ENCODE results near the gene RPH3AL.

The RPH3AL gene

DNA sequence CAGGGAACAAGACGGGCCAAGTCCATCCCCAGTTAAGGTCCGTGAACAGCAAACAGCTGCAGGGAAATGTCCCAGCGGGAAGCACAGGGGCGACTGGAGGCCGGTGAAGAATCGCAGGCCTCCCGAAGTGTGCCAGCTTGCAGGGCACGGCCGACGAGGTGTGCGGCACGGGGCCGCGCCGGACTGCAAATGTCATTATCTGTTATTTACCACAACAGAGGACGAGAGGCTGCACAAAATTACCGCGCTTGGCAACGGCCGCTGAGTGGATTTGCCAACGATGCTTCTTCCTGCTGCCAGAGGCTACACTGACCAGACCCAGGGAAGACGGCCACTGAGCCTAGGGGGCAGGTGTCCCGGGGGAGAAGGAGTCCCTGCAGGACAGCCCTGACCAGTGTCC is 53.1 kb downstream of the RPH3AL start:
- no peak for DNase-seq

DNA sequence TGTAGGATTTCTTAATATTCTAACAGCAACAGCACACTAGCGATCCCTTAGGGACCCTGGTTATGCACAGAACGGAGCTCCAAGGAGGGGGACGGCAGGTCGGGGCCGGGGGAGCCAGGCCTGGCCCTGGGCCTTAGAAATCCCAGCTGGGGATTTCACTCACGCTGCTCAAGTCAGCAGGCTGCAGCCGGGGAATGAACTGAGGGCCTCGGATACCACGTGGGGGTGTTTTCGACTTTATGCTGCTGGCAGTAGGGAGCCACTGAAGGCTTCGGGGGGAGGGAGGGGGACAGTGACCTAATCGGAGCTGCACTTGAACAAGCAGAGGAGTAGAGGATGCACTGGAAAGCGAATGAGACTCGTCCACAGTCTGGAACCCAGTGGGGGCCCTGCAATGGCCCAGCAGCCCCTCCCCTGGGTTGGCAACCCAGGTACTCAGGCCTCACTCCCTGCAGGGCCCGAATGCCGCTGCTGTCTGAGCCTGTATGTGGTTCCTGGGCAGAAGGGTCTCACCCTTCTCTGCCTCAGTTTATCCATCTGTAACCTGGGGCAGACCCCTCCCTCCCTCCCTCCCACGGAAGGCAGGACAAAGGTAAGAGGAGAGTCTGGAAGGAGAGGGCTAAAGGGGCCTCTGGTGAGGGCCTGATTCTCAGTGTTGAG is 53.7 kb downstream of the RPH3AL start:
- no peak for DNase-seq

DNA sequence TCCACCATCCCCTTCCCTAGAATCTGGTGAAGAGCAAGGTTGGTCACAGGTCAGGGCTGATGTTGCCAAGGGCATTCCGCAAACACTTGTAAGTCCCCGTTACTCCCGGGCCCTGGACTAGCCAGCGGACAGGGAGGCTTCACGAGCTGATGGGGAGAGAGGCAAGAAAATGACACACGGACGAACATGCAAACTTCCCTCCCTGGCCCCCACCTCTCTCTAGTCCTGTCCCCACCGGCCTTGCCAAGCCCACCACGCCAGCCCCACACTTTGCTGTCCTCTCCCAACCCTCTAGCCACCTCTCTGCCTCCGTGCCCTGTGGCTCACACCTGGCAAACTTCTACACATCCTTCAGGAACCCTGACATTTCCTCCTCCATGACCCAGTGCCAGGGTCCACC is 54.8 kb downstream of the RPH3AL start:
- no peak for DNase-seq

DNA sequence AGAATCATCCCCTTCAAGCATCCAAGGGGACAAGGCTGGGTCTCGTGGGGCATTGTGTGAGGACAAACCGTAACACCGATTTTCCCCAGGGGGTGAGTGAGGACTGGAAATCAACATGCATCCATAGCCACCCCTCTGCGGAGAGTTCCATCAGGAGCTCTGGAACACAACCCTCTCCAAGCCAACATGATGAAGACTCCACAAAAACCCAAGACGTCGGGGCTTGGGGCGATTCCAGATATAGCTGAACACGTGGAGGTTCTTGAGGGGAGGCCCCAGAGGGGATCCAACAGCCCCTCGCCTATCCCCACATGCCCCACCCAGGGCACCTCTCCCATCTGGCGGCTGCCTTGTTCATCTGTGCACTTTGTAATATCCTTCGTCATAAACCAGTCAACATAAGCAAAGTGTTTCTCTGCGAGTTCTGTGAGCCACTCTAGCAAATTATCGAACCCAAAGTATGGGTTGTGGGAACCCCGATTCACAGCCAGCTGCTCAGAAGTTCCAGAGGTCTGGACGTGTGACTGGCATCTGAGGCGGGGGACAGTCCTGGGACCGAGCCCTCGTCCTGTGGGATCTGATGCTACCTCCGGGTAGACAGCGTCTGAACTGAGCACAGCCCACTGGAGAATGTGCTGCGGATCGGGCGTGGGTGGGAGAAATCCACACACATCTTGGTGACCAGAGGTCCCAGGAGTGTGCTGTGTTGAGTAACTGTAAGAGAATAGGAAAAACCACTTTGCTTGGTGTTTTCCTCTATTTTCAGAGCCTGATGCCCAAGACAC is 55.5 kb downstream of the RPH3AL start:
- no peak for DNase-seq

DNA sequence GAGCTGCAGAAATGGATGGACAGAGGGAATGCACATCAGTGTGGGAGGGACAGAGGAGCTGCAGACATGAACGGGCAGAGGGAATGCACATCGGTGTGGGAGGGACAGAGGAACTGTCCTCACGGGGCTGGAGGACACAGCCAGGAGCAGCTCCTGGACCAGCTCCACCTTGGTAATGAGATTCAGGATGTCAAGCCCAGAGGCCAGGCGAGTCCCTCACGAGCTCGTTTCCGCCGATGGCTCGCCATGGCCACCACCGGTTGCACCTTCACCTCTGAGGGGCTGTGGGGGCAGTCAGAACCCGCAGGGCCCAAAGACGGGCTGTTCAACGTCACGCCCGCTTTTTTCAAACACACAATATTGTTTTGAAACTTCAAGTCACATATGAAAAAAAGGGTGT is 56.2 kb downstream of the RPH3AL start:
- no peak for DNase-seq

DNA sequence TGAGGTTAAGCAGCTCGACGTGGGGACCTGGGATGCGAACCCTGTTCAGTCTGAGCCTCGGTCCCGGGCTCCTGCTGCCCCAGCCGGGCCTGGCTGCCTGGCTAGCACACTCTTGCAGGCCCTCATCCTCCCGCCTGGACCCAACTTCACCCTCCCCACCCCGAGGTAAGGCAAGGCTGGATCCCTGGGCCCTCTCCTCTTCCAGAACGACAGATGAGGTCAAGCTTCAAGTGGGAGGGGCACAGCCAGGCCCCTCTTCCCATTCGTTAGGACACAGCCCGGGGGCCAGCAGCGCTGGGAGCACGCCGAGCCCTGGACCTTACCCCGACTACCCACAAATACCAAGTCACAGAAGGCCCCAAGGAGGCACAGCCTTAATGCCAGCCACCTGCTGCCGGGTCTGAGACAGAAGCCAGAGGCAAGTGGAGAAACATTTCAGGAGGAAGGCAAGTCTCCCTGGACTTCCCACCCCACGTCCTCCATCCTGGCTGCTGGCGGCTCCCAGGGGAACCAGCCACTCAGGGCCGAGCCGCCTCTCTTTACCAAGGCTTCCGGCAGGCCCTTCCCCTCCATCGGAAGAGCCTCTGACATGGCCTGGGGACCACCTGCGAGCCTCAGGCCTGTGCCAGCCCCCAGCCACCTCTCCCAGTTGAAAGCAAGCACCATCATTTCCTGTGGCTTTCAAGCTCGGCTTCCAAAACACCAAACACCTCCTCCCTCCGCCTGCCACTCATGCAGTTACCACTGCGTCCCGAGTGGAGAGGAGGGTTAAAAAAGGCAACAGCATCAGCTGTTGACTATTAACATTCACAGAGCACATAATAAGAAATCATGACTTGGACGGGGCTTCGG is 59.9 kb downstream of the RPH3AL start:
- DNase-seq = no peak

DNA sequence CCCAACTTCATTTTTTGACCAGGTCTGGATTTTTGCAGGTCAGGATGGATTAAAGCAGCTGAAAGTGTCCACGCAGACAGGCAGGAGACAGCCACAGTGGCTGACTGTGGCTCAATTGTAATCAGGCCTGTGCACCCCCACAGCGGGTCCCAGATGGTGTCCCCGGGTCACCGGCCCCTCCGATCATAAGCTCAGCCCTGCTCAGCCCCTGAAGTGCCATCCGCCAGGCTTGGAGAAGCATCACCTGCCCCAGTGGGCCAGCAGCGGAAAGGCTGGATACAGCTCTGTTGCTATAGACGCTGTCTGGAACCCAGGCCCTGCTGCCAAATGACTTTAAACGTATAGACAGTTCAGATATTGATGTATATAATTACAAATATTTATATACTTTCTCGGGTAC is 60.6 kb downstream of the RPH3AL start:
- no peak for DNase-seq

DNA sequence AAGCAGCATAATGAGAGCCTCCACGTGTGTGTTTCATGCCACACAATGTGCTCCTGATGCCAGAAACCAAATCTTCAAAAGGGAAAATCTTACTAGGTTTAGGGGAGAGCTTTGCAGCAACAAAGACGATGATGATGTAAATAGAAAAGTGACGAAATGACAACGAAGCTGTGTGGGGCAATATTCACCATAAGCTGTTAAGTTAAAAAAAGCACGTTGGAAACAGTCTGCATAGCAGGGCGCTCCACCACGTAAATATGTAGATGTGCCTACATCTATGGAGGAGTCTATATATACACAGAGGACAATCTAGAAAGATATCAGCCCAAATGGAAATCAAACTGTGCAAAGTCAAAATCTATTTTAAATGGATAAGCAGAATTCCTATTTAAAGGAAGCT is 61.0 kb downstream of the RPH3AL start:
- DNase-seq = no peak

DNA sequence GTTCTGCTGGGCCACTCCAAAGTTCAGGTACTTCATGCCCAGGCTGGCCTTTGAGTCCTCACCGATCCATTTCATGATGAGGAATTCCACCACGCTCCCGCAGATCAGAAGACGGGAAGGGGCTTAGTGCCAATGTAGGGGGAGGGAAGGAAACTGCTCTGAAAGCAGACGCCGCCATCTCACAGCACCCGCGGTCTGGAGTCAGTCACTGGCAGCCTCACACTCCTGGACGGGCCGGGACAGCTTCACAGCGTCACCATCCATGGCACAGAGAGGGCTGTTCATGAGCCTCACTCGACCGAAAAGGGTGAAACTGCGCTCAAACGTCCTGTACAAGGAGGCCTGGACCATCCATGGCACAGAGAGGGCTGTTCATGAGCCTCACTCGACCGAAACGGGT is 62.0 kb downstream of the RPH3AL start:
- no peak for DNase-seq

DNA sequence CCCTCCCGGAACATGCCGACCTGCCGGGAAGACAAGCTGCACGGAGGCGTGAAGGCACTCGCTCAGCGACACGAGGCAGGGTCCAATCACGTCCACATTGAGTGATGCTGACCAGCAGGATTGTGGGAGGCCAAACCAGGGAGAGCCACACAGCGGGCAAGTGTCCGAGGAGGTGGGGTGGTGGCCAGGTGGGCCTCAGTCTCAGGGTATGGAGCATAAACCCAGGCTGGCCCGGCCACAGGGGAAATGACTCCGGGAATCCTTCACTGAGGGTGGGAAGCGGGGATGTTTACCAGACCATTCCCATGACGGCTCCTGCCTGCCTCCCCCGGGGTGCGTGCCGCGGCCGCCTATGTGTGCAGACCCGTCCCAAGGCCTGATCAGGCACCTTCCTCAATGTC is 62.5 kb downstream of the RPH3AL start:
- no peak for DNase-seq

DNA sequence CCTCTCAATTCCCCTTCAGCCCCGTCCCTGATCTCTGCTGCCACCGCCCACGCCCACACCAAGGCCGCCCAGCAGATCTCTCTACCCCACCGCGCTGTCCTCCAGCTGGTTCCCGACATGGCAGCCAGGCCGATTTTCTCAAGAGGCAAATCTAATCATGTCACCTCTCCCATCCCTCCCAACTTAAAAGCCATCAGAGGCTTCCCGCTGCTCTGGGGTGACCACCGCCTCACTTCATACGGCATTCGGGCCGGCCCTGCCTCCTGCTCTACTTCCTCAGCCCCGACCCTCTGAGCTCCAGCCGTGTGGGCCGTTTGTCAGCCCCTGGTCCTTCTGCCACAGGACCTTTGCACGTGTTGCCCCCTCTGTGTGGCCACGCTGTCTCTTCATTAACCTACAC is 63.2 kb downstream of the RPH3AL start:
- DNase-seq = no peak

DNA sequence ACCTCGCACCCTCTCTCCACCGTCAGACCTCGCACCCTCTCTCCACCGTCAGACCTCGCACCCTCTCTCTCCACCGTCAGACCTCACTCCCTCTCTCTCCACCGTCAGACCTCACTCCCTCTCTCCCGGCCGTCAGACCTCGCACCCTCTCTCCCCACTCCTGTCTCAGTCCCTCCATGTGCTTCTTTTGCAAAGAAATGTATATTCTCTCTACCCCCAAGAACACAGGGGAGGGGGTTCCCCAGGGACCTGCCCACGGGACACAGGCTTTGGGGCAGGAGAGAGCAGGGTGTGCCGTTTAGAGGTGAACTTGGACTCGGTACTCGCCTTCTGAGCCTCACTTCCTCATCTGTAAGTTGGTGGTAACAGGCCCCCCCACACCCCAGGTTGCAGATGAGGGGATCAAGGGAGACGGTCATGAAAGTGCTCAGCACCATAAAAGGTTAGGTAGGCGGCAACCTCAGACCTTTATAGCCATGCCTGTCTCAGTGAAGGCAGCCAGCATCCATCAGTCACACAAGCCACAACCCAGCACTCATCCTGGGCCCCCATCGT is 63.7 kb downstream of the RPH3AL start:
- DNase-seq = no peak

DNA sequence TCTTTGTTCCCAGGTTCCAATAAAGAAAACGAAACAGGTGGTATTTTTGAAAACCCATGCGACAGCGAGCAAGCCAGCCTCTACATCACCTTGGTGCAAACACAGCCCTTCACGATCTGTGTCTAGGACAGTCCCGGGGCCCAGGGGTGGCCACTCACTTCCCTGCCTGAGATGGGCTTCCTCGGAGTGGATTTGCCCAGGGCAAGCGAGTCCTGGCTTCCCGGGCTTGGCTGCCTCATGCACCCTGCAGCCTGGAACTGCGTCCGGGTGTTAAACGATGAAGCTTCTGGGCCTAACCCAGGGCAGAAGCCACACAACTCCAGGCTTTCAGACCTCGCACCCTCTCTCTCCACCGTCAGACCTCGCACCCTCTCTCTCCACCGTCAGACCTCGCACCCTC is 66.0 kb downstream of the RPH3AL start:
- DNase-seq = no peak

DNA sequence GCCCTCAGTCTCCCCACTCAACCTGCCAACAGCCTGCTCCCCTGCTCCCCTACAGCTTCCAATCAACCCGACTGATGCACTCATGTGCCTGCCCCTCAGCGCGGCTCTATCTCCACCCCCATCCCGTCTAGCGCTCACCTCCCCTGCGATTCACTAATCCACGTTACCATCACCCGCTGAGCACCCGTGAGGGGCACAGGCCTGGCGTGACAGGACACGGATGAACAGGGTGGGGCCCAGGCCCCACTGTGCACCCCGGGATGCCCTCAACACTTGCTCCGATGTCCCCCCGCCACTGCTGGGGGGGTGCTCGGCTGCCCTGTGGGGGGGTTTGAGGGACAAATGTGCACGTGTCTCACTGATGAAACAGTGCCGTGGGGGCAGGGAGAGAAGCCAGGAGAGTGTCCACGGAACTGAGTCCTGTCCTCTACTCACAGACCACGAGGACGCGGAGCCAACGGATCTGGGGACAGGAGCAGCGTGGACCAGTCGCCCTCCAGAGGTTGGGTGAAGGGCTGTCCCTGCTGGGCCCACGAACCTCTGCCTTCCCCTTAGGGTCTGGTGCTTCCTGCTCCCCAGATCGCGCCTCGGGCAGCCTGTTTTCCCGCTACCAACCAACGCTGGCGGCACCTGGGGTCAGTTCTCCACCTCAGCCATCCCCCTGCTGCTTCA is 66.7 kb downstream of the RPH3AL start:
- no peak for DNase-seq

DNA sequence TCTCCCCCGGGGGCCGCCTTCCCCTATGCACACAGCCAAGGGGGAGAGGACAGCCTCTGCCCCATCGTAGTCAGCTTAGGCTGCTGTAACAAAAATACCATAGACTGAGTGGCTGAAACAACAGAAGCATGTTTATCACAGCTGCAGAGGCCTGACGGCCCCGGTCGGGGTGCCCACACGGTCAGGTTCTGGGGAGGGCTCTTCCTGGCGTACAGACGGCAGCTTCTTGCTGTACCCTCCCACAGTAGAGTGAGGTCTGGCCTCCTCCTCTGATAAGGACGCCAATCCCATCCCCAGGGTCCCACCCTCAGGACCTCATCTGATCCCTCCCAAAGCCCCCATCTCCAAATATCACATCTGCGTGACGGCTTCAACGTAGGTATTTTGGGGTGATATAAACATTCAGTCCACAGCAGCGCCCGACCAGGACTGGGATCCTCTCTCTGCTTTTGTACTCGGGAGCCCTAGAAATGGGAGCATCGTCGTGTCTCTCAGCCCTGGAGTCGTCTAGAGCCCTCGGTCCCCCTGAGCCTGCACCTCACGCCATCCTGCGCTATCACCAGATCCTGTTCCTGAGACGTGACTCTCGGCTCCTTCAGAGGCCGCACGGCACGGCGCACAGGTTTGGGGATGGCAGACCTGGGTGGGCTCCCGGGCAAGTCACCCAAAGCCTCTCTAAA is 67.8 kb downstream of the RPH3AL start:
- DNase-seq = no peak

DNA sequence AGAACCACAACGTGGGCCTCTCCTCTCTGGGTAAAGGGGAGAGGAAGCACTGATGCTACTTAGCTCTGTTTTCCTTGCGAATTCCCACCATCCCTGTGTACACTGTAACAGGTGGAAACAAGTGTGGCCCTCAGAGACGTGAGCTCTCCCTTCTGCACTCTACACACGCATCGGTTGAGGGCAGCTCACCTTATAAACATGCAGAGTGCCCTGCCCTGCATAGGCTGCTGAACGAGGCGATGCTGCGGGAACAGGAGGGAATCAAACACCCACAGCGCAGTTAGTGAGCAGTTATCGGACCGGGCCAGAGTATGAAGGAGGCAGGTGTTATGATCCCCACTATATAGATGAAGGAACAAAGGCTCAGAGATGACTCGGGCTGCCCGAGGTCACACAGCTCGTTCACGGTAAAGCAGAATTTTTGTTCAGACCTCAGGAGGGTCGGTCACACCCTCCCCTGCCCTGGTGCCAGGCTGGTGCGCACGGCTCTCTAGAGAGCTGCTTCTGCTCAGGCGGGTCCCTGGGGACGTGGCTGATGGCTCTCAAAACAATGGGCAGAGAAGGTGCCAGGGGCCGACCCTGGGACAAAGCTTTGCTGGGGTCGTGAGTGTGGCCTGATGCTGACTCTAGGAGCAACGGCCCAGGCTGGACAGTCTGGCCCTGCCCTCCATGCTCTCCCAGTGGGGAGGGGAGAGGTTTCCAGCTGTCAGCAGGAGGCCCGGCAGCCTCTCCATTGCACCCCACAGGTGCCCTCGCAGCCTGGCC is 68.5 kb downstream of the RPH3AL start:
- DNase-seq = no peak

DNA sequence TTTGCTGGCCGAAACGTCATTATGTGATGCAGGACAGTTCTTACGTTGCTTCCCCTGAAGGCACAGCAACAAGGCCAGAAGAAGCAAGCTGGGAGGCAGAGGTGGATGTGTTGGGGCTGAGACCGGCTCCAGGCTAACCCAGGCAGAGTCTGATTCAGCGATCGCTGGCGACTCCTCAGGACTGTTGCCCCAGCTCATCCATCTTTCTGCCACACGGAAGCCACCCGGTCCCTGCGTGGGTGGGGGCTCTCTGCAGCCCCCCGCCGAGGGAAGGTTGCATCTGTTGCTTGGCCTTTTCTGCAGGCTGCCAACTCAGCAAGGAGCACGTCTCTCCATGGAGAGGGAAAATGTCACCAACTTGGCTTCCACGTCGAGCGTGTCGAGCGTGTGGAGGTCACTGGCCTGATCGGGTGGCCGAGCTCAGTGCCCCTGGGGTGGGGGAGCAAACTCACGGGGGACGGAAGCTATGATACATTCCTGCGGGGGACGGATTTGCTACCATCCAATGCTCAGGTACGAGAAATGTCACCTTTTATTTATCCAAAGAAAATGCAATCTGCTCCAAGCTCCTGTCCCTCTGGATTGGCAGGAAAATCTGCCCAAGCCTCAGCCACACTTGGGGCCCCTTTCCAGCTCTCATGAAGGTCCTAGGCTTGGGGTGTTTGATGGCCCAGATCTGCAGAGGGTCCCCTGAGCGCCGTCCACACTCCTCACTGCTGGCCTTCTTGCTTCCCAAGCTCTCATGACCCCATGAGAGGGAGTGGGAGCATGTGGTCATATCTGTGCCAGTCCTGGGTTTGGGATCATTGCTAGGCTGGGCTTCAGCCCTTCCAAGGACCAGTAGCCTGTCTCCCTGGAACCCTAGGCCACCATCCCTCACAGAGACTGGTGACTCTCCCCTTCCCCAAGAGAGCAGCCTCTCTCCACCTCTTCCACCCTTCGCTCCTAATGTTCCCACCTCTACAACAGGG is 69.4 kb downstream of the RPH3AL start:
- DNase-seq = no peak

DNA sequence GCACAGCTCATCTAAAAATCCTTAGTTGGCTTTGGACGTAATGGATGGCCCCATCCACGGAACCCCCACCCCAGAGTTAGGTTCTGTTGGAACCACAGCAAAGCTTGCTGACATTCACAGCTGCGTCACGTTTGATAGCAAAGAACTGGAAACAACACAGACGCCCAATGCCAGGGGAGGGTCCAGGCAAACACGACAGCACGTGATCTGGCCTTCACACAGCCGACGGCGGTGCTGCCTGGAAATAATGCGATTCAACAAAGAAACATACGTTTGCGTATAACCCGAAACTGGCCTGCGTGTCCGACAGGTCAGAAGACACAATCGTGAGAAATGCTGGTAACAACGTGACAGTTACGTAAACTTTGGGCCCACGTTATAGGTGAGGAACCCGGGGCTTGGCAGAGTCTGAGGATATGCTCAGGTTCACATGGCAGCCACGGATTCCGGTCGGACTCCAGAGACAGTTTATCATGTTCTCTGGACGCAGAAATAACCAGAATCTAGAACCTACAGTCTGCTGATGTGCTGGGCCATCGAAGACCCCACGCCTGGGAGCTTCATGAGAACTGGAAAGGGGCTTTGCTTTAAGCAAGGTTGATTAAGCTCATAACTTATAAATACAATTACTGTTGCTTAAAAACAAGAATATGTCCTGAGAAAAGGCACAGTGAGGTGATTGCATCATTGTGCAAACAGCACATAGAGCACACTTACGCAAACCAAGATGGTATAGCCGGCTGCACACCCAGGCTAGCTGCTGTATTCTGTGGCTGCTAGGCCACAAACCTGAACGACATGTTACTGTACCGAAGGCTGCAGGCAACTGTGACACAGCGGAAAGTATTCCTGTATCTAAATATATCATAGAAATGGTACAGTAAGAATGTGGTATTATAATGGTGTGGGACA is 70.4 kb downstream of the RPH3AL start:
- no peak for DNase-seq

Measured in fibroblast of skin of abdomen (primary cell).